ENCODE results near the gene TRIM63. TPM values are rescaled to one million over a fixed set of nuclear protein-coding genes. Genes with fewer than 3 reads are reported as not detected.

TRIM63 gene
- total RNA-seq, 1 experiment from 2014 or later, result not detected

GRCh38 chr1:26037904-26038303, 29.5 kb downstream of the TRIM63 start:
- CTCF ChIA-PET, result interaction anchor here (0.5 to 0.6 kb wide), 2 partner anchors 145 to 223 kb away, joined by 3 to 6 read pairs; no protein-coding TSS in a partner anchor
- H3K27me3 ChIP-seq (replicated peaks; ENCODE audit: insufficient read depth, low read depth, low read length, poor library complexity), result peaks cover 8% of the 10 kb centered on the region
- intact Hi-C loops (cut with micrococcal nuclease; ENCODE audit: unreplicated experiment), result loop anchor here (5.0 kb wide), 1 partner anchor 109 kb away; no protein-coding TSS in a partner anchor
- POLR2A ChIA-PET (ENCODE audit: low non-redundant PET), result no interaction called here
- H3K36me3 ChIP-seq (ENCODE audit: insufficient read depth, low read length, poor library complexity, severe bottlenecking), result no peaks in the 10 kb centered on the region
- no peak overlapping the region for H3K27ac ChIP-seq (ENCODE audit: low read depth, low read length, poor library complexity, severe bottlenecking)
- peaks cover 5% of the 10 kb centered on the region for H3K4me1 ChIP-seq (ENCODE audit: insufficient read depth, low read length, poor library complexity, severe bottlenecking)
- H3K4me3 ChIP-seq (ENCODE audit: low read depth, low read length, poor library complexity, severe bottlenecking), result no peak overlapping the region
- TF ChIP-seq CTCF (conservative IDR thresholded peaks at IDR 0.05; ENCODE audit: low read depth, low read length) (no peak), EZH2 (IDR thresholded peaks at IDR 0.05; ENCODE audit: borderline replicate concordance, low read depth, low read length, poor library complexity, severe bottlenecking) (no peak)
- H3K9me3 ChIP-seq (ENCODE audit: low read depth, low read length, poor library complexity, severe bottlenecking), result no peaks in the 10 kb centered on the region
- no peak for DNase-seq (ENCODE audit: low spot score)
- BruUV-seq (replicated peaks), result no TSS peak

- no peak overlapping the region for H3K4me3 ChIP-seq (ENCODE audit: low read depth, low read length, poor library complexity, severe bottlenecking)
- no peaks in the 10 kb centered on the region for H3K27me3 ChIP-seq (replicated peaks; ENCODE audit: insufficient read depth, low read depth, low read length, poor library complexity)
- TF ChIP-seq CTCF (conservative IDR thresholded peaks at IDR 0.05; ENCODE audit: low read depth, low read length) (no peak), EZH2 (IDR thresholded peaks at IDR 0.05; ENCODE audit: borderline replicate concordance, low read depth, low read length, poor library complexity, severe bottlenecking) (no peak)
- intact Hi-C loops (cut with micrococcal nuclease; ENCODE audit: unreplicated experiment), result loop anchor here (5.0 kb wide), 1 partner anchor 110 kb away; no protein-coding TSS in a partner anchor
- ChIA-PET POLR2A (ENCODE audit: low non-redundant PET) (no interaction called here), CTCF (interaction anchor here (0.5 to 1.2 kb wide), 6 partner anchors 9 to 380 kb away, joined by 3 to 6 read pairs (median 4); no protein-coding TSS in a partner anchor)
- DNase-seq (ENCODE audit: low spot score), result no peak
- no peak overlapping the region for H3K27ac ChIP-seq (ENCODE audit: low read depth, low read length, poor library complexity, severe bottlenecking)
- no peaks in the 10 kb centered on the region for H3K36me3 ChIP-seq (ENCODE audit: insufficient read depth, low read length, poor library complexity, severe bottlenecking)
- H3K9me3 ChIP-seq (ENCODE audit: low read depth, low read length, poor library complexity, severe bottlenecking), result no peaks in the 10 kb centered on the region
- BruUV-seq (replicated peaks), result no TSS peak
- H3K4me1 ChIP-seq (ENCODE audit: insufficient read depth, low read length, poor library complexity, severe bottlenecking), result peaks cover 5% of the 10 kb centered on the region
These were observed 30.6 kb downstream of the TRIM63 start for GRCh38 chr1:26036756-26037281.

GRCh38 chr1:26035959-26036755, 31.3 kb downstream of the TRIM63 start:
- Histone ChIP-seq H3K9me3 (ENCODE audit: low read depth, low read length, poor library complexity, severe bottlenecking) (no peaks in the 10 kb centered on the region), H3K4me1 (ENCODE audit: insufficient read depth, low read length, poor library complexity, severe bottlenecking) (peaks cover 5% of the 10 kb centered on the region), H3K27me3 (replicated peaks; ENCODE audit: insufficient read depth, low read depth, low read length, poor library complexity) (no peaks in the 10 kb centered on the region), H3K27ac (ENCODE audit: low read depth, low read length, poor library complexity, severe bottlenecking) (no peak overlapping the region), H3K36me3 (ENCODE audit: insufficient read depth, low read length, poor library complexity, severe bottlenecking) (no peaks in the 10 kb centered on the region), H3K4me3 (ENCODE audit: low read depth, low read length, poor library complexity, severe bottlenecking) (peak overlapping the region; percentile 66)
- ChIA-PET POLR2A (ENCODE audit: low non-redundant PET) (no interaction called here), CTCF (interaction anchor here (0.5 to 1.2 kb wide), 6 partner anchors 8 to 381 kb away, joined by 3 to 7 read pairs (median 4); no protein-coding TSS in a partner anchor)
- peak; percentile 75 for DNase-seq (ENCODE audit: low spot score)
- intact Hi-C loops (cut with micrococcal nuclease; ENCODE audit: unreplicated experiment), result loop anchor here (5.0 kb wide), 1 partner anchor 111 kb away; no protein-coding TSS in a partner anchor
- BruUV-seq (replicated peaks), result no TSS peak
- TF ChIP-seq CTCF (conservative IDR thresholded peaks at IDR 0.05; ENCODE audit: low read depth, low read length) (peak; percentile 98), EZH2 (IDR thresholded peaks at IDR 0.05; ENCODE audit: borderline replicate concordance, low read depth, low read length, poor library complexity, severe bottlenecking) (no peak)

Measured in A673 (cell line).